SK-N-SH (cell line): ENCODE results near the gene ULBP2. TPM values are rescaled to one million over a fixed set of nuclear protein-coding genes. Genes with fewer than 3 reads are reported as not detected.

Experiments
- CTCF ChIA-PET: fragments of 300-600, 350-600 bp; formaldehyde crosslinking; extraction: SDS; loops from one replicate; lab custom pipeline; 2021; lab: Yijun Ruan, JAX
- POLR2A ChIA-PET: fragments of 350-600 bp; sonication (Branson Sonifier 250); formaldehyde crosslinking; extraction: SDS; loops from one replicate; lab custom pipeline; 2020; ENCODE audit warnings: antibody characterized with exemption, inconsistent platforms; lab: Yijun Ruan, JAX
- DNase-seq: peaks from one replicate; pipeline ENCODE4 v3.0.0; 2012
- H2AFZ ChIP-seq: fragments of 200-600 bp; sonication (generic); 2 replicates; pipeline ENCODE4 v1.8.1; 2016; ENCODE audit warnings: antibody characterized with exemption, mild to moderate bottlenecking, low read depth
- H3F3A ChIP-seq: fragments of 200-600 bp; sonication (generic); replicated peaks from 2 replicates; pipeline ENCODE3; 2016; ENCODE audit warnings: antibody characterized with exemption, mild to moderate bottlenecking; ENCODE audit not compliant: insufficient read depth
- H3K27ac ChIP-seq, 2 experiments: fragments of 200-500 bp in 1 of 2; fragments of 200-600 bp in 1 of 2; sonication (Bioruptor generic) in 1 of 2; sonication (generic), shearing (Covaris generic) in 1 of 2; 2 replicates each; pipeline versions ENCODE4 v1.5.1 to v1.6.1; 2014 to 2016; ENCODE audit warnings: low read depth in 2 of 2, inconsistent platforms in 1 of 2, low read length in 1 of 2, mild to moderate bottlenecking in 1 of 2, mixed read lengths in 1 of 2
- H3K27me3 ChIP-seq: fragments of 200-600 bp; sonication (generic), shearing (Covaris generic); 2 replicates; pipeline ENCODE4 v1.6.1; 2016; ENCODE audit warnings: mixed run types; ENCODE audit not compliant: insufficient read depth
- H3K36me3 ChIP-seq, 2 experiments: fragments of 200-500 bp in 1 of 2; fragments of 200-600 bp in 1 of 2; sonication (Bioruptor generic) in 1 of 2; sonication (generic) in 1 of 2; replicated peaks in 1 of 2; 2 replicates each; pipeline versions ENCODE3 to v1.5.1; 2014 to 2016; ENCODE audit warnings: low read length in 1 of 2, mild to moderate bottlenecking in 1 of 2; ENCODE audit not compliant: insufficient read depth in 2 of 2, control insufficient read depth in 1 of 2
- H3K4me1 ChIP-seq, 2 experiments: fragments of 200-500 bp in 1 of 2; fragments of 200-600 bp in 1 of 2; sonication (Bioruptor generic) in 1 of 2; sonication (generic), shearing (Covaris generic) in 1 of 2; 2 replicates each; pipeline versions ENCODE4 v1.5.1 to v1.6.1; 2014 to 2016; ENCODE audit warnings: low read depth in 1 of 2, low read length in 1 of 2, mixed run types in 1 of 2; ENCODE audit not compliant: insufficient read depth in 2 of 2, control insufficient read depth in 1 of 2
- H3K4me2 ChIP-seq: fragments of 200-600 bp; sonication (generic), shearing (Covaris generic); 2 replicates; pipeline ENCODE4 v1.6.1; 2017; ENCODE audit warnings: mixed run types
- H3K4me3 ChIP-seq, 2 experiments: fragments of 200-500 bp in 1 of 2; fragments of 200-600 bp in 1 of 2; sonication (Bioruptor generic) in 1 of 2; sonication (generic), shearing (Covaris generic) in 1 of 2; 2 replicates each; pipeline versions ENCODE4 v1.5.1 to v1.8.1; 2014 to 2016; ENCODE audit warnings: low read depth in 2 of 2, inconsistent platforms in 1 of 2, low read length in 1 of 2, mild to moderate bottlenecking in 1 of 2, mixed read lengths in 1 of 2, moderate library complexity in 1 of 2
- H3K79me2 ChIP-seq: fragments of 200-600 bp; sonication (generic); 2 replicates; pipeline ENCODE4 v1.8.1; 2017; ENCODE audit warnings: mild to moderate bottlenecking; ENCODE audit not compliant: insufficient read depth
- H3K9ac ChIP-seq: fragments of 200-600 bp; sonication (generic); 2 replicates; pipeline ENCODE4 v1.6.1; 2017; ENCODE audit warnings: mixed run types
- H3K9me2 ChIP-seq: fragments of 200-600 bp; sonication (generic); 2 replicates; pipeline ENCODE4 v1.6.1; 2017; ENCODE audit warnings: mixed run types
- H3K9me3 ChIP-seq: fragments of 200-600 bp; sonication (generic); 2 replicates; pipeline ENCODE4 v1.6.1; 2017; ENCODE audit warnings: mixed run types, mild to moderate bottlenecking, moderate library complexity
- H4K20me1 ChIP-seq: fragments of 200-600 bp; sonication (generic); 2 replicates; pipeline ENCODE4 v1.6.1; 2017; ENCODE audit warnings: mild to moderate bottlenecking, mixed run types; ENCODE audit not compliant: insufficient read depth
- ELF1 ChIP-seq: IDR thresholded peaks from 2 replicates; pipeline ENCODE4 v1.4.0; 2012
- EP300 ChIP-seq, 2 experiments: IDR thresholded peaks; 2 replicates each; pipeline versions ENCODE4 v1.4.0 to v1.6.1; 2012; ENCODE audit warnings: borderline replicate concordance in 1 of 2, low read depth in 1 of 2, low read length in 1 of 2
- GABPA ChIP-seq: IDR thresholded peaks from 2 replicates; pipeline ENCODE4 v1.4.0; 2012; ENCODE audit warnings: low read depth, mild to moderate bottlenecking
- MEF2A ChIP-seq: IDR thresholded peaks from 2 replicates; pipeline ENCODE4 v1.4.0; 2012; ENCODE audit warnings: low read depth, borderline replicate concordance
- RCOR1 ChIP-seq: fragments of 150-350 bp; IDR thresholded peaks from 2 replicates; pipeline ENCODE4 v1.6.1; 2017; ENCODE audit warnings: antibody characterized with exemption, low read length
- SMC3 ChIP-seq: IDR thresholded peaks from 2 replicates; pipeline ENCODE4 v1.6.1; 2012; ENCODE audit warnings: low read depth, low read length, improper control_type of control experiment
- TAF1 ChIP-seq: IDR thresholded peaks from 2 replicates; pipeline ENCODE4 v1.6.1; 2012; ENCODE audit warnings: low read depth, mild to moderate bottlenecking, low read length, moderate library complexity, borderline replicate concordance
- TCF12 ChIP-seq: IDR thresholded peaks from 2 replicates; pipeline ENCODE4 v1.4.0; 2012
- YY1 ChIP-seq: IDR thresholded peaks from 2 replicates; pipeline ENCODE4 v1.4.0; 2012; ENCODE audit warnings: low read depth, mild to moderate bottlenecking
- WGBS: methylation state at CpG from one replicate; pipeline ENCODE4 v1.1.6; 2017; ENCODE audit warnings: low lambda C conversion rate; 5-methylcytosine and 5-hydroxymethylcytosine counted together
- polyA plus RNA-seq, 3 experiments: library from polyadenylated mRNA; depleted of rRNA; stranded (reverse); fragments of >200 nt; gene quantifications; 2 replicates each; pipeline ENCODE4 v1.2.3, GENCODE V29; 2012
- TF ChIP-seq, protein P1 (sequence below): IDR thresholded peaks from 2 replicates; pipeline ENCODE4 v1.4.0; 2012; ENCODE audit warnings: low read depth, borderline replicate concordance
- TF ChIP-seq, protein P2 (sequence below): IDR thresholded peaks from 2 replicates; pipeline ENCODE4 v1.6.1; 2012; ENCODE audit warnings: mild to moderate bottlenecking, low read depth, low read length, moderate library complexity
- TF ChIP-seq, protein P3 (sequence below): IDR thresholded peaks from 2 replicates; pipeline ENCODE4; 2012
- TF ChIP-seq, protein P4 (sequence below): IDR thresholded peaks from 2 replicates; pipeline ENCODE4 v1.4.0; 2012; ENCODE audit warnings: low read depth
- TF ChIP-seq, protein P5 (sequence below): fragments of 150-350 bp; IDR thresholded peaks from 2 replicates; pipeline ENCODE4 v1.6.1; 2016; ENCODE audit warnings: mild to moderate bottlenecking, low read depth, low read length

Gene ULBP2
- polyA plus RNA-seq, 1 of the 3 experiments (the other 2 are of a cell fraction): 5.0 TPM

DNA sequence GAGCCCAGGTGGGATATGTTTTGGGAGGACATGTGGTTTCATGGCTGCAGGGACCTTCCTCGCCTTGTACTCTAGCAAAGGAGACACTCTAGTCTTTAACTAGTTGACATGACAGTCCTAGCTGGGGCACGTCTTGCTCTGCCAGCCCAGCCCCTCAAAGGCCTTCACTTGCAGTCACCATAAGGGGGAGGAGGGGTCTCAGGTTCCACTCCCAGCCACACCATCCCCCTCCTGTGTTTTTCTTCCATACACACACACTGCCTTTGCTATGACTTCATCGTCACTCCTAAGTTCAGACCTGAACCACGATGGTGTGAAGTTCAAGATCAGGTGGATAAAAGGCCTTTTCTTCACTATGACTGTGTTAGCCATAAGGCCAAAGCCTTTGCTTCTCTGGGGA is 35.4 kb downstream of the ULBP2 start:
- ChIA-PET CTCF (interaction anchor here (1.4 kb wide), 1 partner anchor 40 kb away, joined by 3 read pairs; no protein-coding TSS in a partner anchor), POLR2A (no interaction called here)
- 12% methylated on average over 3 of the region's 4 CpGs for WGBS
- no peaks in the 10 kb centered on the region for H3K9me2 ChIP-seq
- no peak for DNase-seq
- no peaks in the 10 kb centered on the region for H3K36me3 ChIP-seq
- H3K79me2 ChIP-seq: no peaks in the 10 kb centered on the region
- H3K4me2 ChIP-seq: no peak overlapping the region
- no peak overlapping the region for H2AFZ ChIP-seq
- TF ChIP-seq, protein P1, sequence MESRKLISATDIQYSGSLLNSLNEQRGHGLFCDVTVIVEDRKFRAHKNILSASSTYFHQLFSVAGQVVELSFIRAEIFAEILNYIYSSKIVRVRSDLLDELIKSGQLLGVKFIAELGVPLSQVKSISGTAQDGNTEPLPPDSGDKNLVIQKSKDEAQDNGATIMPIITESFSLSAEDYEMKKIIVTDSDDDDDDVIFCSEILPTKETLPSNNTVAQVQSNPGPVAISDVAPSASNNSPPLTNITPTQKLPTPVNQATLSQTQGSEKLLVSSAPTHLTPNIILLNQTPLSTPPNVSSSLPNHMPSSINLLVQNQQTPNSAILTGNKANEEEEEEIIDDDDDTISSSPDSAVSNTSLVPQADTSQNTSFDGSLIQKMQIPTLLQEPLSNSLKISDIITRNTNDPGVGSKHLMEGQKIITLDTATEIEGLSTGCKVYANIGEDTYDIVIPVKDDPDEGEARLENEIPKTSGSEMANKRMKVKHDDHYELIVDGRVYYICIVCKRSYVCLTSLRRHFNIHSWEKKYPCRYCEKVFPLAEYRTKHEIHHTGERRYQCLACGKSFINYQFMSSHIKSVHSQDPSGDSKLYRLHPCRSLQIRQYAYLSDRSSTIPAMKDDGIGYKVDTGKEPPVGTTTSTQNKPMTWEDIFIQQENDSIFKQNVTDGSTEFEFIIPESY: no peak
- TF ChIP-seq MEF2A (no peak), TCF12 (no peak), GABPA (no peak), ELF1 (no peak), YY1 (no peak), TAF1 (no peak)
- TF ChIP-seq, protein P2, sequence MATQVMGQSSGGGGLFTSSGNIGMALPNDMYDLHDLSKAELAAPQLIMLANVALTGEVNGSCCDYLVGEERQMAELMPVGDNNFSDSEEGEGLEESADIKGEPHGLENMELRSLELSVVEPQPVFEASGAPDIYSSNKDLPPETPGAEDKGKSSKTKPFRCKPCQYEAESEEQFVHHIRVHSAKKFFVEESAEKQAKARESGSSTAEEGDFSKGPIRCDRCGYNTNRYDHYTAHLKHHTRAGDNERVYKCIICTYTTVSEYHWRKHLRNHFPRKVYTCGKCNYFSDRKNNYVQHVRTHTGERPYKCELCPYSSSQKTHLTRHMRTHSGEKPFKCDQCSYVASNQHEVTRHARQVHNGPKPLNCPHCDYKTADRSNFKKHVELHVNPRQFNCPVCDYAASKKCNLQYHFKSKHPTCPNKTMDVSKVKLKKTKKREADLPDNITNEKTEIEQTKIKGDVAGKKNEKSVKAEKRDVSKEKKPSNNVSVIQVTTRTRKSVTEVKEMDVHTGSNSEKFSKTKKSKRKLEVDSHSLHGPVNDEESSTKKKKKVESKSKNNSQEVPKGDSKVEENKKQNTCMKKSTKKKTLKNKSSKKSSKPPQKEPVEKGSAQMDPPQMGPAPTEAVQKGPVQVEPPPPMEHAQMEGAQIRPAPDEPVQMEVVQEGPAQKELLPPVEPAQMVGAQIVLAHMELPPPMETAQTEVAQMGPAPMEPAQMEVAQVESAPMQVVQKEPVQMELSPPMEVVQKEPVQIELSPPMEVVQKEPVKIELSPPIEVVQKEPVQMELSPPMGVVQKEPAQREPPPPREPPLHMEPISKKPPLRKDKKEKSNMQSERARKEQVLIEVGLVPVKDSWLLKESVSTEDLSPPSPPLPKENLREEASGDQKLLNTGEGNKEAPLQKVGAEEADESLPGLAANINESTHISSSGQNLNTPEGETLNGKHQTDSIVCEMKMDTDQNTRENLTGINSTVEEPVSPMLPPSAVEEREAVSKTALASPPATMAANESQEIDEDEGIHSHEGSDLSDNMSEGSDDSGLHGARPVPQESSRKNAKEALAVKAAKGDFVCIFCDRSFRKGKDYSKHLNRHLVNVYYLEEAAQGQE: no peak
- TF ChIP-seq, protein P3, sequence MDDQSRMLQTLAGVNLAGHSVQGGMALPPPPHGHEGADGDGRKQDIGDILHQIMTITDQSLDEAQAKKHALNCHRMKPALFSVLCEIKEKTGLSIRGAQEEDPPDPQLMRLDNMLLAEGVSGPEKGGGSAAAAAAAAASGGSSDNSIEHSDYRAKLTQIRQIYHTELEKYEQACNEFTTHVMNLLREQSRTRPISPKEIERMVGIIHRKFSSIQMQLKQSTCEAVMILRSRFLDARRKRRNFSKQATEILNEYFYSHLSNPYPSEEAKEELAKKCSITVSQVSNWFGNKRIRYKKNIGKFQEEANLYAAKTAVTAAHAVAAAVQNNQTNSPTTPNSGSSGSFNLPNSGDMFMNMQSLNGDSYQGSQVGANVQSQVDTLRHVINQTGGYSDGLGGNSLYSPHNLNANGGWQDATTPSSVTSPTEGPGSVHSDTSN: no peak
- H3K4me1 ChIP-seq: no peaks in the 10 kb centered on the region
- H3K27me3 ChIP-seq: peaks cover 33% of the 10 kb centered on the region; the same call in 1 of the 2 replicates
- H4K20me1 ChIP-seq: no peaks in the 10 kb centered on the region
- H3K4me3 ChIP-seq: no peak overlapping the region
- H3F3A ChIP-seq: no peaks in the 10 kb centered on the region
- no peak overlapping the region for H3K9ac ChIP-seq
- H3K9me3 ChIP-seq: no peaks in the 10 kb centered on the region
- no peak overlapping the region for H3K27ac ChIP-seq

DNA sequence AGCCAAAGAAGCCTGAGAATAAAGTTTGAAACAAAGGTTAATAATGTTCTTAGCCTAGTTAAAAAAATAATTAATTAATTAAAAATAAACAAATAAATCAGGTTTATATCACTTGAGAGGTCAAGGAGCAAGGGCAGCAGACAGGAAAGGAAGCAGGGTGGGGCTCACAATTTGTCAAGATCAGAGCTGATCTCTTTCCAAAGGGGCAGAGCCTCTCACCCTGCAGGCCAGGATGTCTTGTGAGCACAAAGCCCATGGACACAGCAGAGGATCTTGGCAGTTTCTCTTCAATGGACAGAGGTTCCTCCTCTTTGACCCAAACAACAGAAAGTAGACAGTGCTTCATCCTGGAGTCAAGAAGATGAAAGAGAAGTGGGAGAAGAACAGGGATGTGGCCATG is 36.8 kb downstream of the ULBP2 start:
- Histone ChIP-seq H2AFZ (no peak overlapping the region), H3K9me2 (no peaks in the 10 kb centered on the region), H3F3A (no peaks in the 10 kb centered on the region), H3K27ac (no peak overlapping the region), H3K9ac (no peak overlapping the region), H3K27me3 (peaks cover 38% of the 10 kb centered on the region; the same call in 1 of the 2 replicates), H3K36me3 (no peaks in the 10 kb centered on the region), H4K20me1 (no peaks in the 10 kb centered on the region), H3K4me2 (no peak overlapping the region)
- ChIA-PET POLR2A (no interaction called here), CTCF (interaction anchor here (1.4 kb wide), 1 partner anchor 39 kb away, joined by 3 read pairs; no protein-coding TSS in a partner anchor)
- no peak for DNase-seq
- TF ChIP-seq EP300 (IDR thresholded peaks at IDR 0.05; ENCODE audit: borderline replicate concordance in 1 of 2, low read depth in 1 of 2, low read length in 1 of 2) (no peak), RCOR1 (no peak), SMC3 (no peak)
- TF ChIP-seq, protein P2: no peak
- TF ChIP-seq, protein P4, sequence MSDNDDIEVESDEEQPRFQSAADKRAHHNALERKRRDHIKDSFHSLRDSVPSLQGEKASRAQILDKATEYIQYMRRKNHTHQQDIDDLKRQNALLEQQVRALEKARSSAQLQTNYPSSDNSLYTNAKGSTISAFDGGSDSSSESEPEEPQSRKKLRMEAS: no peak
- TF ChIP-seq, protein P5, sequence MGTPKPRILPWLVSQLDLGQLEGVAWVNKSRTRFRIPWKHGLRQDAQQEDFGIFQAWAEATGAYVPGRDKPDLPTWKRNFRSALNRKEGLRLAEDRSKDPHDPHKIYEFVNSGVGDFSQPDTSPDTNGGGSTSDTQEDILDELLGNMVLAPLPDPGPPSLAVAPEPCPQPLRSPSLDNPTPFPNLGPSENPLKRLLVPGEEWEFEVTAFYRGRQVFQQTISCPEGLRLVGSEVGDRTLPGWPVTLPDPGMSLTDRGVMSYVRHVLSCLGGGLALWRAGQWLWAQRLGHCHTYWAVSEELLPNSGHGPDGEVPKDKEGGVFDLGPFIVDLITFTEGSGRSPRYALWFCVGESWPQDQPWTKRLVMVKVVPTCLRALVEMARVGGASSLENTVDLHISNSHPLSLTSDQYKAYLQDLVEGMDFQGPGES: no peak
- TF ChIP-seq, all 33 proteins: peak for 0
- no peaks in the 10 kb centered on the region for H3K9me3 ChIP-seq
- H3K4me3 ChIP-seq: no peak overlapping the region
- no peaks in the 10 kb centered on the region for H3K79me2 ChIP-seq
- no peaks in the 10 kb centered on the region for H3K4me1 ChIP-seq
